CD4-positive, alpha-beta memory T cell (primary cell): ENCODE results near the gene CEP112. TPM values are rescaled to one million over a fixed set of nuclear protein-coding genes. Genes with fewer than 3 reads are reported as not detected.

Experiments used
- CTCF ChIA-PET: fragments of 350-600 bp; sonication (Branson Sonifier 250); formaldehyde crosslinking; loops from one replicate; lab custom pipeline; 2021; ENCODE audit warnings: inconsistent platforms; ENCODE audit not compliant: partially characterized antibody; lab: Charles Lee
- POLR2A ChIA-PET: fragments of 350-600 bp; sonication (Branson Sonifier 250); formaldehyde crosslinking; loops from one replicate; lab custom pipeline; 2021; ENCODE audit not compliant: partially characterized antibody; lab: Charles Lee
- DNase-seq, 5 donors: peaks; one replicate each; pipeline versions ENCODE4 v3.0.0 to v3.0.0-alpha.2; 2020 to 2022; ENCODE audit warnings: mixed read lengths in 1 of 5
- H3K27ac ChIP-seq: one replicate; pipeline ENCODE4 v1.7.0; 2013; ENCODE audit warnings: low read depth, low read length
- H3K27me3 ChIP-seq: 2 replicates; pipeline ENCODE4 v1.7.0; 2013; ENCODE audit warnings: mild to moderate bottlenecking, low read length, moderate library complexity; ENCODE audit not compliant: insufficient read depth
- H3K36me3 ChIP-seq: 2 replicates; pipeline ENCODE4 v1.7.0; 2013; ENCODE audit warnings: mild to moderate bottlenecking, low read length, moderate library complexity; ENCODE audit not compliant: insufficient read depth
- H3K4me1 ChIP-seq: 2 replicates; pipeline ENCODE4 v1.7.0; 2013; ENCODE audit warnings: mild to moderate bottlenecking, low read length, moderate library complexity; ENCODE audit not compliant: insufficient read depth
- H3K4me3 ChIP-seq, 2 donors: one replicate each; pipeline ENCODE4 v1.7.0; 2013; ENCODE audit warnings: low read length in 2 of 2, mild to moderate bottlenecking in 1 of 2
- H3K9me3 ChIP-seq, 2 donors: one replicate each; pipeline ENCODE4 v1.7.0; 2013; ENCODE audit warnings: low read length in 2 of 2, control low read depth in 1 of 2; ENCODE audit not compliant: control insufficient read depth in 1 of 2
- H3K27ac Mint-ChIP-seq, 7 donors: one replicate each; pipeline ENCODE4 v1.8.0; 2020 to 2021; ENCODE audit warnings: mixed read lengths in 7 of 7, mild to moderate bottlenecking in 6 of 7, inconsistent platforms in 3 of 7, moderate library complexity in 3 of 7
- H3K27me3 Mint-ChIP-seq, 2 donors: one replicate each; pipeline ENCODE4 v1.8.0; 2020 to 2021; ENCODE audit warnings: mixed read lengths in 2 of 2
- H3K36me3 Mint-ChIP-seq, 2 donors: one replicate each; pipeline ENCODE4 v1.8.0; 2020 to 2021; ENCODE audit warnings: mixed read lengths in 2 of 2, inconsistent platforms in 1 of 2, mild to moderate bottlenecking in 1 of 2
- H3K4me1 Mint-ChIP-seq, 4 donors: one replicate each; pipeline ENCODE4 v1.8.0; 2020 to 2021; ENCODE audit warnings: mixed read lengths in 4 of 4, mild to moderate bottlenecking in 1 of 4
- H3K4me3 Mint-ChIP-seq, 8 donors: one replicate each; pipeline ENCODE4 v1.8.0; 2020 to 2021; ENCODE audit warnings: mixed read lengths in 8 of 8, mild to moderate bottlenecking in 7 of 8, moderate library complexity in 6 of 8, inconsistent platforms in 3 of 8
- H3K9me3 Mint-ChIP-seq, 8 donors: one replicate each; pipeline ENCODE4 v1.8.0; 2020 to 2021; ENCODE audit warnings: mixed read lengths in 8 of 8, mild to moderate bottlenecking in 5 of 8, inconsistent platforms in 3 of 8, moderate library complexity in 1 of 8
- intact Hi-C: fragments of 100-400 bp; cut with micrococcal nuclease; formaldehyde crosslinking; loops from one replicate; pipeline ENCODE4 v1.15.1; 2023
- polyA plus RNA-seq, 2 donors: library from polyadenylated mRNA; unstranded; fragments of 300-500 nt; fragmentation: Illumina TruSeq; gene quantifications; one replicate each; pipeline ENCODE4 v1.2.3, GENCODE V29; 2021
- total RNA-seq, 2 experiments: library from RNA; stranded (reverse); gene quantifications; one replicate each; pipeline ENCODE4 v1.2.3, GENCODE V29; 2021

Gene CEP112
- total and polyA plus RNA-seq, 4 experiments from 2014 or later = 0.34 to 3.9 (median 1.4) TPM

DNA sequence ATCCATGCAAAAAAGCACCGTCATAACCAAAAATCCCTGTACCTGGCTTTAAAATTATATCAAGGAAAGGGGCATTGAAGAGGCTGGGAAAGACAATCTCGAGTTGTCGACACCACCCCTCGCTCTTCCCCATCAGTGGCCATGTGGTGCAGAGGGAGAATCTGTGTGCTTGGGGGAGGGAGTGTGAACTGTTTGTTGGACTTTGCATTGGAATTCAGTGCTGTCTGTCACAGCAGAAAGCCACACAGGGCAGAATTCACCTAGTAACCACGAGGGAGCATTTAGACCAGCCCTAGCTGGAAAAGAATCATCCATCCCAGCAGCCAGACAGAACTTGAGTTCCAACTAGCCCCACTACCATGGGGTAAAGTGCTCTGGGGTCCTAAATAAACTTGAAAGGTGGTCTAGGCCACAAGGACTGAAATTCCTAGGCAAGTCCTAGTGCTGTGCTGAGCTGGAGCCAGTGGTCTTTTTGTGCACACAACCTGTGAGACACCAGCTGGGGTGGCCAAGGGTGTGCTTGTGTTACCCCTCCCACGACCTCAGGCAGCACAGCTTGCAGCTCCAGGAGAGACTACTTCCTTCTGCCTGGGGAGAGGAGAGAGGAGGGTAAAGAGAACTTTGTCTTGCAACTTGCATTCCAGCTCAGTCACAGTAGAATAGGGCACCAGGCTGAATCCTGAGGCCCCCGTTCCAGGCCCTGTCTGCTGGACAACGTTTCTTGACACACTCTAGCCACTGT, 11.5 kb upstream of the CEP112 start:
- peaks cover 15 to 22% (median 18%) of the 10 kb centered on the region in 4 donors for H3K4me1 Mint-ChIP-seq
- ChIA-PET POLR2A (no interaction called here), CTCF (interaction anchor here (1.5 to 5.2 kb wide), 7 partner anchors 10 to 365 kb away, joined by 5 to 47 read pairs (median 24); partner anchors contain the start of gene CEP112)
- no peak overlapping the region for H3K4me3 Mint-ChIP-seq
- intact Hi-C loops = loop anchor here (5.0 kb wide), 2 partner anchors 99 to 514 kb away; partner anchors contain the start of gene PRKCA
- Histone ChIP-seq H3K27me3 (no peaks in the 10 kb centered on the region), H3K9me3 (no peaks in the 10 kb centered on the region), H3K4me1 (peaks cover 23% of the 10 kb centered on the region), H3K4me3 (no peak overlapping the region), H3K36me3 (no peaks in the 10 kb centered on the region), H3K27ac (no peak overlapping the region)
- no peaks in the 10 kb centered on the region for H3K36me3 Mint-ChIP-seq
- peak overlapping the region in 1 of 7 donors; percentile 14 for H3K27ac Mint-ChIP-seq
- no peaks in the 10 kb centered on the region for H3K27me3 Mint-ChIP-seq
- H3K9me3 Mint-ChIP-seq = peaks cover 0 to 7% (median 0%) of the 10 kb centered on the region in 8 donors
- no peak for DNase-seq

DNA sequence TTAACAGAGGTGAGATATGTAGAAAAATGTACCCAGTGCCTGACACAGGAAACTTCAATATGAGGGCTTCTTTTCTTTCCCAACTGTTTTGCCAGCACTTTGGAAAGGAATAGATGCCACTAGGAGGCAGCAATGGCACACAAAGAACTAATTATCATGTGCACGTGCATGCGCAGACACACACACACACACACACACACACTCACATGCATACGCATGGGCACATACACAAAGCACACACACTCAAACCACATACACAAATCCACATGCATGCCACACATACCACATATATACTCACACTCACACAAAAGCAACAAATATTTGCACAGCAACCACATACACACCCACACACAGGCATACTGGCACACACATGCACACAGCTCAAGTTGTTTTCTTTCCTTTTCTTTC, 8.8 kb upstream of the CEP112 start:
- peak overlapping the region in 5 of 7 donors; percentile 43 to 66 (median 58) for H3K27ac Mint-ChIP-seq
- H3K27me3 Mint-ChIP-seq = no peaks in the 10 kb centered on the region
- H3K4me1 Mint-ChIP-seq = peaks cover 15 to 22% (median 18%) of the 10 kb centered on the region in 4 donors

DNA sequence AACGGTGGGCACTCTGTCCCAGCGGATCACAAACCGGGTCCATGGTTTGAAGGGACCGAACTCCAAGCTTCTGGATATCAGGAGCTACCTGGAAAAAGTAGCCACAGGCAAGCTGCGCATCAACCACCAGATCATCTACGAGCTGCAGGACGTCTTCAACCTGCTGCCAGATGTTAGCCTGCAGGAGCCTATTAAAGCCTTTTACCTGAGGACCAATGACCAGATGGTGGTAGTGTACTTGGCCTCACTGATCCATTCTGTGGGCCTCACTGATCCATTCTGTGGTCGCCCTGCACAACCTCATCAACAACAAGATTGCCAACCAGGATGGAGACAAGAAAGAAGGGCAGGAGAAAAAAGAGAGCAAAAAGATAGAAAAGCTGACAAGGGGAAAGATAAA, 6.3 kb upstream of the CEP112 start:
- H3K9me3 Mint-ChIP-seq = no peaks in the 10 kb centered on the region
- H3K9me3 ChIP-seq = no peaks in the 10 kb centered on the region
- H3K4me3 Mint-ChIP-seq = no peak overlapping the region
- POLR2A ChIA-PET = no interaction called here
- H3K27ac Mint-ChIP-seq = peak overlapping the region in 2 of 7 donors; percentile 7 to 24
- H3K4me1 Mint-ChIP-seq = peaks cover 15 to 22% (median 19%) of the 10 kb centered on the region in 4 donors
- H3K4me1 ChIP-seq = peaks cover 23% of the 10 kb centered on the region
- intact Hi-C loops = no loop called here
- no peaks in the 10 kb centered on the region for H3K27me3 ChIP-seq
- DNase-seq = no peak
- CTCF ChIA-PET = interaction anchor here (1.1 to 1.5 kb wide), 4 partner anchors 48 to 517 kb away, joined by 3 to 6 read pairs (median 4); no protein-coding TSS in a partner anchor
- H3K27me3 Mint-ChIP-seq = no peaks in the 10 kb centered on the region
- H3K36me3 ChIP-seq = no peaks in the 10 kb centered on the region
- H3K4me3 ChIP-seq = no peak overlapping the region
- no peak overlapping the region for H3K27ac ChIP-seq
- H3K36me3 Mint-ChIP-seq = no peaks in the 10 kb centered on the region

More for the DNA sequence above, 8.8 kb upstream of the CEP112 start:
- ChIA-PET POLR2A (interaction anchor here (0.7 to 1.2 kb wide), 3 partner anchors 345 to 473 kb away, joined by 3 to 4 read pairs (median 3); no protein-coding TSS in a partner anchor), CTCF (interaction anchor here (0.6 to 5.2 kb wide), 29 partner anchors 11 to 1020 kb away, joined by 3 to 47 read pairs (median 3); partner anchors contain the start of gene CEP112)
- Histone ChIP-seq H3K9me3 (no peaks in the 10 kb centered on the region), H3K27me3 (no peaks in the 10 kb centered on the region), H3K36me3 (no peaks in the 10 kb centered on the region), H3K4me3 (no peak overlapping the region), H3K27ac (no peak overlapping the region), H3K4me1 (peaks cover 23% of the 10 kb centered on the region)
- Mint-ChIP-seq H3K9me3 (peaks cover 0 to 4% (median 0%) of the 10 kb centered on the region in 8 donors), H3K4me3 (peak overlapping the region in 6 of 8 donors; percentile 14 to 63 (median 44)), H3K36me3 (no peaks in the 10 kb centered on the region)
- intact Hi-C loops = loop anchor here (1.0 to 5.0 kb wide), 7 partner anchors 46 to 517 kb away; partner anchors contain the start of gene PRKCA
- DNase-seq = peak; percentile 50 to 62 (median 55)

DNA sequence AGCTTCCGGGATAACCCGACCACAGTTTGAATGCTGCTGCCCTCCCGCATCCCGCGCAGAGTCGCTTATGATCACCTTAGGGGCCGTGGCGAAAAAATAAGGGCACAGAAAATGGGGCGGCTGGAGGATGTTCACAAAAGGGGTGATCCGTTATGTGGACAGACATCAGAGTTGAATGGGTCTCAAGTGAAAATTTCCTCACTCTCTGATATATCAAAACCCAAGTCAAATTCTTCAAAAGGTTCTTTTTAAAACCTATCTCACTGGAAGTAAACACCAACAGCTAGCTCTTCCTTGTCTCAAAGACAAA, 400 bp upstream of the CEP112 start:
- ChIA-PET POLR2A (interaction anchor here (2.4 kb wide), 1 partner anchor 54 kb away, joined by 7 read pairs; no protein-coding TSS in a partner anchor), CTCF (interaction anchor here (5.4 kb wide), 1 partner anchor 10 kb away, joined by 47 read pairs; no protein-coding TSS in a partner anchor)
- no peak for DNase-seq
- H3K4me1 Mint-ChIP-seq = peaks cover 12 to 18% (median 15%) of the 10 kb centered on the region in 4 donors
- Histone ChIP-seq H3K27me3 (no peaks in the 10 kb centered on the region), H3K4me1 (peaks cover 20% of the 10 kb centered on the region), H3K4me3 (peak overlapping the region; percentile 17 to 47), H3K9me3 (no peaks in the 10 kb centered on the region), H3K27ac (peak overlapping the region; percentile 58), H3K36me3 (no peaks in the 10 kb centered on the region)
- no peaks in the 10 kb centered on the region for H3K36me3 Mint-ChIP-seq
- intact Hi-C loops = no loop called here
- peak overlapping the region; percentile 83 to 90 (median 88) for H3K4me3 Mint-ChIP-seq
- no peaks in the 10 kb centered on the region for H3K27me3 Mint-ChIP-seq
- peaks cover 0 to 2% (median 0%) of the 10 kb centered on the region in 8 donors for H3K9me3 Mint-ChIP-seq
- H3K27ac Mint-ChIP-seq = peak overlapping the region; percentile 90 to 97 (median 95)

DNA sequence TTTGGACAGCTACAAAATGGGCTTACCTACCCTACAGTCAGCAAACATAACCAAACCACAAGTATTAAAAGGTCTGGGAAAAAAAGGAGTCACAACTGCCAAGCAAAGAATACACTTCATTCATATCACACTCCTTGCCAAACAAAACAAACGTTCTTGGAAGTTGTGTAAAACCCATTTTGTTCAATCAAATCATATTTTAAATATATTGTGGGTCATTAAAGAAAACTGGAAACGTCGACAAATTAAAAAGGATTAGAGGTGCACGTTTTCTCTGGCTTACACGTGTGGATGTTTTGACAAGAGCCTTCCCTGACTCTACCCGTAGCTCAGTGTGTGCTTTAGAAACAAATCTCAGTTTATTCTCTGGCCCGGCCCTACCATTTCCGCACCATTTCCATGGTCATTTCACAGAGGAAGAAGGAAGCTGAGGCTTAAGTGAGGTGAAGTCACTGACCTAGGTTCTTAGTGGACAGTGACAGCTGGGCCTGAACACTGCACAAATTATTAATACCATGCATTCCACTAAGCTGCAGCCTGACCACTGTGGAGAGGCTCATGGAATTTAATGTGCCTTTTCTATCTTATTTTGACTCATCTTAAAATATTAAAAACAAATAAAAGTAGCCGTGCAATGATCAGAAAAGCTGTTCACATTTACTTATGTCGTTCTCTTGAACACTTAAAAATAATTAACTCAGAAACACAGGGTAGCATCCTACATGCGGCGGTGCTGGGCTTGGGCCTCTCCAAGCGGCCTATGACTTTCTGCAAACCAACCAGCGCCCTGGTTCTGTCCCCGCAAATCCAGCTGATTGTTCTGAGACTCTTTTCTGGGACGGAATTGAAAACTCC, 968 bp downstream of the CEP112 start:
- Mint-ChIP-seq H3K27me3 (no peaks in the 10 kb centered on the region), H3K4me1 (peaks cover 12 to 18% (median 15%) of the 10 kb centered on the region in 4 donors), H3K36me3 (no peaks in the 10 kb centered on the region), H3K27ac (peak overlapping the region; percentile 83 to 94 (median 92)), H3K4me3 (peak overlapping the region; percentile 83 to 91 (median 88)), H3K9me3 (peaks cover 0 to 2% (median 0%) of the 10 kb centered on the region in 8 donors)
- no peak for DNase-seq
- Histone ChIP-seq H3K9me3 (no peaks in the 10 kb centered on the region), H3K27ac (peak overlapping the region; percentile 58), H3K4me3 (peak overlapping the region; percentile 29 to 47), H3K36me3 (no peaks in the 10 kb centered on the region), H3K4me1 (peaks cover 20% of the 10 kb centered on the region), H3K27me3 (no peaks in the 10 kb centered on the region)
- intact Hi-C loops = no loop called here
- ChIA-PET POLR2A (interaction anchor here (1.0 to 2.4 kb wide), 2 partner anchors 11 to 55 kb away, joined by 4 to 7 read pairs; no protein-coding TSS in a partner anchor), CTCF (interaction anchor here (5.4 kb wide), 1 partner anchor 11 kb away, joined by 47 read pairs; no protein-coding TSS in a partner anchor)

DNA sequence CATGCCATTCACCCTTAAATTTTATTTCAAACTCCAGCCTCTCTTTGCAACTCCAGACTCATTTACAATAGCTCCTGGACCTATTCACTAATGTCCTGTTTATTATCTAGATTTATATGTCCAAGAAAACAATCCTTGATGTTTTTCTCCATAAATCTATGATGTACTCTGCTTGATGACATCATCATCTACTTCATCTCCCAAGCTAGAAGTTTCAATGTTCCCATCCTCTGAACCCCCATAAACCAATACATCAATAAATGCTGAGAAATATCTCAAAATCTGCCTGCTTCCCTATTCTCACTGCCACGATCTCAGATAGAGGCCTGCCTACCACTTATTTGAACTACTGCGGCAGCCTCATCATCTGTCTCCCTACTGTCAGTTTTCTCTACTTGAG, 4.2 kb downstream of the CEP112 start:
- ChIA-PET CTCF (interaction anchor here (5.4 kb wide), 1 partner anchor 14 kb away, joined by 47 read pairs; no protein-coding TSS in a partner anchor), POLR2A (interaction anchor here (0.7 kb wide), 1 partner anchor 1222 kb away, joined by 3 read pairs; no protein-coding TSS in a partner anchor)
- Mint-ChIP-seq H3K36me3 (peaks cover 0 to 4% of the 10 kb centered on the region in 2 donors), H3K27me3 (no peaks in the 10 kb centered on the region), H3K9me3 (peaks cover 0 to 2% (median 0%) of the 10 kb centered on the region in 8 donors), H3K4me1 (peaks cover 12 to 17% (median 14%) of the 10 kb centered on the region in 4 donors), H3K27ac (no peak overlapping the region), H3K4me3 (no peak overlapping the region)
- Histone ChIP-seq H3K4me3 (no peak overlapping the region), H3K27ac (no peak overlapping the region), H3K27me3 (no peaks in the 10 kb centered on the region), H3K4me1 (peaks cover 18% of the 10 kb centered on the region), H3K36me3 (no peaks in the 10 kb centered on the region), H3K9me3 (no peaks in the 10 kb centered on the region)
- DNase-seq = no peak
- intact Hi-C loops = no loop called here
